Measurements from ENCODE around the gene HDHD5. TPM values are rescaled to one million over a fixed set of nuclear protein-coding genes. Genes with fewer than 3 reads are reported as not detected.

The HDHD5 gene
- total and polyA plus RNA-seq, 4 donors, result 13.2 to 46.1 (median 35.9) TPM

DNA sequence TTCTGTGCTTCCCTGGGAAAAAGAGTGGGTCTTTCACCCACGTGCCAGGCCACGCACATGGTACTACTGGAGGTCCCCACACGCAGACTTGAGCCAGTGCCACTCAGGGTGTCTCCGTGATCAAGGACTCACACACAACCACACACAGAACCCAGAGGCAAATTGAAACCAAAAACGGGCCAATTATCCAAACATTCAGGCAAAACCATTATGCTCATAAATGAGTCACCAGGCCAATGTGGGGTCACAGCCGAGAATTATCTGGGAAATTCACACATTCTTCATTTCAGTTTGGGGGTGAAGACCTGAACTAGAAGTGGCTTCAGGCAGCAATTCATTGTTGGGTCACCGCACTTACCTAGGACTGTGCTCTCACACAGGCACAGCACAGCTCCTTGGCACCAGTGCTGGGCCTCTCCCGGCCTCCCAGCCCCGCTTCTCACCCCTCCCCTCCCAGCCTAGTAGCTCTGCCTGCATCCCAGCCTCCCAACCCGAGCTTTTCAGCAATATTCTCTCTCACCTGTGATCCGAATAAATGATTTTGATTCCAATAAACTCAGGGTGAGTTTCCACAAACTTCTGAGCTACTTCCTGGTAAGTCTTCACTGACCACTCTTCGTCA, 32.2 kb upstream of the HDHD5 start (continued):
- TF ChIP-seq GABPA (IDR thresholded peaks at IDR 0.05 in 1 of 2, conservative IDR thresholded peaks at IDR 0.05 in 1 of 2) (no peak), TAF1 (conservative IDR thresholded peaks at IDR 0.05) (no peak)

DNA sequence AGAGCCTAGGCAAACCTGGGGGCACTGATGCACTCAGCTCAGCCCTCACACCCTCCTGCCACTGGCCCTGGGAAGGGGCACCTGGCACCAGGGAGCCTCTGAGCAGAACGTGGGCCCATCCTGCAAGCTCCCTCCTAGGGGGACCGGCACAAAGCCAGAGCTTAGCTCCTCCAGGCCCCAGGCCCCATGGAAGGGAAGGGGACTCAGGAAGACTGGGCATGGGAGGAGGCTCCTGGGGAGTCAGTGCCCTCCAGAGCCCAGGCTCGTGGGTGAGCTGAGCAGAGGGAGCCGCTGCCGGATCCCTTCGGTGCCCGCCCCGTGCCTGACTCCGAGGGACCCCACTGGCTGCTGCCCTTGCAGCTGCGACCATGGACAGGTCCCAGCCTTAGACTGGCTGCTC, 31.6 kb upstream of the HDHD5 start:
- H3K36me3 ChIP-seq (ENCODE audit: control insufficient read depth in 4 of 4, insufficient read depth in 3 of 4, low read depth in 1 of 4, low read length in 3 of 4), result no peaks in the 10 kb centered on the region
- no peak for DNase-seq (ENCODE audit: low spot score)
- no peak overlapping the region for H3K9ac ChIP-seq (ENCODE audit: low read depth in 1 of 2, low read length in 2 of 2)
- H3K27ac ChIP-seq (ENCODE audit: low read depth in 1 of 2, low read length in 2 of 2), result no peak overlapping the region
- H3K4me1 ChIP-seq (ENCODE audit: control insufficient read depth in 4 of 4, insufficient read depth in 4 of 4, low read length in 3 of 4), result no peaks in the 10 kb centered on the region
- no peak for TF ChIP-seq TAF1 (conservative IDR thresholded peaks at IDR 0.05)
- TF ChIP-seq, protein P1, sequence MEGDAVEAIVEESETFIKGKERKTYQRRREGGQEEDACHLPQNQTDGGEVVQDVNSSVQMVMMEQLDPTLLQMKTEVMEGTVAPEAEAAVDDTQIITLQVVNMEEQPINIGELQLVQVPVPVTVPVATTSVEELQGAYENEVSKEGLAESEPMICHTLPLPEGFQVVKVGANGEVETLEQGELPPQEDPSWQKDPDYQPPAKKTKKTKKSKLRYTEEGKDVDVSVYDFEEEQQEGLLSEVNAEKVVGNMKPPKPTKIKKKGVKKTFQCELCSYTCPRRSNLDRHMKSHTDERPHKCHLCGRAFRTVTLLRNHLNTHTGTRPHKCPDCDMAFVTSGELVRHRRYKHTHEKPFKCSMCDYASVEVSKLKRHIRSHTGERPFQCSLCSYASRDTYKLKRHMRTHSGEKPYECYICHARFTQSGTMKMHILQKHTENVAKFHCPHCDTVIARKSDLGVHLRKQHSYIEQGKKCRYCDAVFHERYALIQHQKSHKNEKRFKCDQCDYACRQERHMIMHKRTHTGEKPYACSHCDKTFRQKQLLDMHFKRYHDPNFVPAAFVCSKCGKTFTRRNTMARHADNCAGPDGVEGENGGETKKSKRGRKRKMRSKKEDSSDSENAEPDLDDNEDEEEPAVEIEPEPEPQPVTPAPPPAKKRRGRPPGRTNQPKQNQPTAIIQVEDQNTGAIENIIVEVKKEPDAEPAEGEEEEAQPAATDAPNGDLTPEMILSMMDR (IDR thresholded peaks at IDR 0.05; ENCODE audit: low read depth, low read length, missing input control), result no peak
- TF ChIP-seq, protein P2, sequence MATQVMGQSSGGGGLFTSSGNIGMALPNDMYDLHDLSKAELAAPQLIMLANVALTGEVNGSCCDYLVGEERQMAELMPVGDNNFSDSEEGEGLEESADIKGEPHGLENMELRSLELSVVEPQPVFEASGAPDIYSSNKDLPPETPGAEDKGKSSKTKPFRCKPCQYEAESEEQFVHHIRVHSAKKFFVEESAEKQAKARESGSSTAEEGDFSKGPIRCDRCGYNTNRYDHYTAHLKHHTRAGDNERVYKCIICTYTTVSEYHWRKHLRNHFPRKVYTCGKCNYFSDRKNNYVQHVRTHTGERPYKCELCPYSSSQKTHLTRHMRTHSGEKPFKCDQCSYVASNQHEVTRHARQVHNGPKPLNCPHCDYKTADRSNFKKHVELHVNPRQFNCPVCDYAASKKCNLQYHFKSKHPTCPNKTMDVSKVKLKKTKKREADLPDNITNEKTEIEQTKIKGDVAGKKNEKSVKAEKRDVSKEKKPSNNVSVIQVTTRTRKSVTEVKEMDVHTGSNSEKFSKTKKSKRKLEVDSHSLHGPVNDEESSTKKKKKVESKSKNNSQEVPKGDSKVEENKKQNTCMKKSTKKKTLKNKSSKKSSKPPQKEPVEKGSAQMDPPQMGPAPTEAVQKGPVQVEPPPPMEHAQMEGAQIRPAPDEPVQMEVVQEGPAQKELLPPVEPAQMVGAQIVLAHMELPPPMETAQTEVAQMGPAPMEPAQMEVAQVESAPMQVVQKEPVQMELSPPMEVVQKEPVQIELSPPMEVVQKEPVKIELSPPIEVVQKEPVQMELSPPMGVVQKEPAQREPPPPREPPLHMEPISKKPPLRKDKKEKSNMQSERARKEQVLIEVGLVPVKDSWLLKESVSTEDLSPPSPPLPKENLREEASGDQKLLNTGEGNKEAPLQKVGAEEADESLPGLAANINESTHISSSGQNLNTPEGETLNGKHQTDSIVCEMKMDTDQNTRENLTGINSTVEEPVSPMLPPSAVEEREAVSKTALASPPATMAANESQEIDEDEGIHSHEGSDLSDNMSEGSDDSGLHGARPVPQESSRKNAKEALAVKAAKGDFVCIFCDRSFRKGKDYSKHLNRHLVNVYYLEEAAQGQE (IDR thresholded peaks at IDR 0.05), result no peak
- no peak for TF ChIP-seq HNF4G (IDR thresholded peaks at IDR 0.05)
- no peak for TF ChIP-seq RAD21 (IDR thresholded peaks at IDR 0.05)
- TF ChIP-seq, protein P3, sequence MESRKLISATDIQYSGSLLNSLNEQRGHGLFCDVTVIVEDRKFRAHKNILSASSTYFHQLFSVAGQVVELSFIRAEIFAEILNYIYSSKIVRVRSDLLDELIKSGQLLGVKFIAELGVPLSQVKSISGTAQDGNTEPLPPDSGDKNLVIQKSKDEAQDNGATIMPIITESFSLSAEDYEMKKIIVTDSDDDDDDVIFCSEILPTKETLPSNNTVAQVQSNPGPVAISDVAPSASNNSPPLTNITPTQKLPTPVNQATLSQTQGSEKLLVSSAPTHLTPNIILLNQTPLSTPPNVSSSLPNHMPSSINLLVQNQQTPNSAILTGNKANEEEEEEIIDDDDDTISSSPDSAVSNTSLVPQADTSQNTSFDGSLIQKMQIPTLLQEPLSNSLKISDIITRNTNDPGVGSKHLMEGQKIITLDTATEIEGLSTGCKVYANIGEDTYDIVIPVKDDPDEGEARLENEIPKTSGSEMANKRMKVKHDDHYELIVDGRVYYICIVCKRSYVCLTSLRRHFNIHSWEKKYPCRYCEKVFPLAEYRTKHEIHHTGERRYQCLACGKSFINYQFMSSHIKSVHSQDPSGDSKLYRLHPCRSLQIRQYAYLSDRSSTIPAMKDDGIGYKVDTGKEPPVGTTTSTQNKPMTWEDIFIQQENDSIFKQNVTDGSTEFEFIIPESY (IDR thresholded peaks at IDR 0.05), result no peak
- TF ChIP-seq EGR1 (IDR thresholded peaks at IDR 0.05; ENCODE audit: low read depth in 2 of 2), result no peak
- TF ChIP-seq FOXA2 (IDR thresholded peaks at IDR 0.05), result no peak
- no peak for TF ChIP-seq FOXA1 (IDR thresholded peaks at IDR 0.05)
- TF ChIP-seq SP1 (IDR thresholded peaks at IDR 0.05), result no peak
- no peak for TF ChIP-seq GABPA (IDR thresholded peaks at IDR 0.05 in 1 of 2, conservative IDR thresholded peaks at IDR 0.05 in 1 of 2)
- no peak for TF ChIP-seq HNF4A (conservative IDR thresholded peaks at IDR 0.05)
- TF ChIP-seq JUND (IDR thresholded peaks at IDR 0.05), result no peak
- TF ChIP-seq, protein P4, sequence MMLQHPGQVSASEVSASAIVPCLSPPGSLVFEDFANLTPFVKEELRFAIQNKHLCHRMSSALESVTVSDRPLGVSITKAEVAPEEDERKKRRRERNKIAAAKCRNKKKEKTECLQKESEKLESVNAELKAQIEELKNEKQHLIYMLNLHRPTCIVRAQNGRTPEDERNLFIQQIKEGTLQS (IDR thresholded peaks at IDR 0.05), result no peak
- TF ChIP-seq NR2F2 (IDR thresholded peaks at IDR 0.05), result no peak
- no peak for TF ChIP-seq YY1 (IDR thresholded peaks at IDR 0.05)
- TF ChIP-seq, protein P5, sequence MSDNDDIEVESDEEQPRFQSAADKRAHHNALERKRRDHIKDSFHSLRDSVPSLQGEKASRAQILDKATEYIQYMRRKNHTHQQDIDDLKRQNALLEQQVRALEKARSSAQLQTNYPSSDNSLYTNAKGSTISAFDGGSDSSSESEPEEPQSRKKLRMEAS (IDR thresholded peaks at IDR 0.05), result no peak
- no peaks in the 10 kb centered on the region for H3K27me3 ChIP-seq (ENCODE audit: control insufficient read depth in 4 of 4, insufficient read depth in 4 of 4, low read length in 3 of 4)
- H3K9me3 ChIP-seq (ENCODE audit: control insufficient read depth in 4 of 4, low read length in 3 of 4), result no peaks in the 10 kb centered on the region
- WGBS, result 92% methylated on average over 10 of the region's 10 CpGs
- H3K4me3 ChIP-seq (ENCODE audit: low read depth in 1 of 3, low read length in 3 of 3), result no peak overlapping the region

Data from liver (tissue), 9 donors.